Measurements from ENCODE around the gene PAXIP1. TPM values are rescaled to one million over a fixed set of nuclear protein-coding genes. Genes with fewer than 3 reads are reported as not detected.

The PAXIP1 gene
- total RNA-seq, 1 experiment from 2014 or later: 32.6 TPM

DNA sequence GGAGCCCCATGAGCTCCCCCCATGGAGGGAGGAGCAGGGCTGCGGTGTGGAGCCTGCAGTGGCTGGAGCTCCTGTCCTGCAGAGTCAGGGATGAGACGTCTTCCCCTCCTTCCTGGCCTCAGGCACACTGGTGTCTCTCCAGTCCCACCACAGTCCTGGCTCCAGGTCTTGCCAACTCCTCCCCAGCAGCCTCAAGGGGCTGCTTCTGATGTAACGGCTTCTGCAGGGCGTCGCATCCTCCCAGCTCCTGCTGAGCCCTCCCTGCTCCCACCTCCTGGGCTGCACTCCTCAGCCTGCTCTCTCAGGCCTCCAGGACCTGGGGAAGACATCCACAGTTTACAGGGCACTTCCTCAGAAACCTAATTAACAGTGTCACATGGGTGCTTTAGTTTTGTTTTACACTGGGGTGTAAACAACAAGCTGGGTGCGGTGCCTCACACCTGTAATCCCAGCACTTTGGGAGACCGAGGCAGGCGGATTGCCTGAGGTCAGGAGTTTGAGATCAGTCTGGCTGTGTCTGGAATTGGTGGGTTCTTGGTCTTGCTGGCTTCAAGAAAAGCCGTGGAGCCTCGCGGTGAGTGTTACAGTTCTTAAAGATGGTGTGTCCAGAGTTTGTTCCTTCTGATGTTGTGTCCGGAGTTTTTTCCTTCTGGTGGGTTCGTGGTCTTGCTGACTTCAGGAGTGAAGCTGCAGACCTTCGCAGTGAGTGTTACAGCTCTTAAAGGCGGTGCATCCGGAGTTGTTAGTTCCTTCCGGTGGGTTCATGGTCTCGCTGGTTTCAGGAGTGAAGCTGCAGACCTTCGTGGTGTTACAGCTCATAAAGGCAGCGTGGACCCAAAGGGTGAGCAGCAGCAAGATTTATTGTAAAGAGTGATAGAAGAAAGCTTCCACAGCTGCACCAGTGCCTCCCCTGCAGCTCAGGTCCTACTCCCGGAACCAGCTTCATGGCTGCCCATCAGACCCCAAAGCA, 95.0 kb downstream of the PAXIP1 start:
- Histone ChIP-seq H4K5ac (ENCODE audit: insufficient read length, low read depth, low read length) (no peak overlapping the region), H2BK120ac (ENCODE audit: low read depth, low read length, poor library complexity, severe bottlenecking) (no peak overlapping the region), H3K9ac (ENCODE audit: extremely low read depth, insufficient read length, low read length) (no peak overlapping the region), H3K79me2 (ENCODE audit: insufficient read depth, low read length) (no peaks in the 10 kb centered on the region), H3K18ac (ENCODE audit: insufficient read length, low read depth, low read length) (no peak overlapping the region), H4K91ac (ENCODE audit: insufficient read length, low read depth, low read length) (no peak overlapping the region), H3K9me3 (ENCODE audit: control insufficient read depth, low read depth, low read length) (no peaks in the 10 kb centered on the region), H2AFZ (ENCODE audit: low read length) (no peak overlapping the region), H3T11ph (ENCODE audit: low read length) (no peak overlapping the region), H3K56ac (ENCODE audit: insufficient read length, low read depth, low read length) (no peak overlapping the region), H3K79me1 (ENCODE audit: insufficient read depth, low read depth, low read length, poor library complexity, severe bottlenecking) (no peaks in the 10 kb centered on the region), H2BK12ac (ENCODE audit: insufficient read length, low read depth, low read length) (no peak overlapping the region), H4K20me1 (ENCODE audit: control insufficient read depth, insufficient read depth, insufficient read length) (no peaks in the 10 kb centered on the region), H2BK15ac (ENCODE audit: low read depth, low read length) (no peak overlapping the region), H4K8ac (replicated peaks; ENCODE audit: insufficient read length, low read depth, low read length) (no peak overlapping the region), H3K4me2 (ENCODE audit: insufficient read depth, insufficient read length, low read length) (no peak overlapping the region), H3K4ac (ENCODE audit: low read depth, low read length) (no peak overlapping the region), H3K4me1 (ENCODE audit: insufficient read depth, low read length) (no peaks in the 10 kb centered on the region), H3K27me3 (ENCODE audit: insufficient read depth, low read length) (no peaks in the 10 kb centered on the region), H3K14ac (ENCODE audit: insufficient read depth, low read length) (no peak overlapping the region), H3K27ac (ENCODE audit: insufficient read length, low read depth, low read length) (no peak overlapping the region), H2BK20ac (ENCODE audit: low read depth, low read length, poor library complexity, severe bottlenecking) (no peak overlapping the region), H2BK5ac (ENCODE audit: insufficient read length, low read length) (no peak overlapping the region), H3K23ac (ENCODE audit: insufficient read length, low read depth, low read length) (no peak overlapping the region), H3K23me2 (ENCODE audit: insufficient read length, low read depth, low read length, poor library complexity, severe bottlenecking) (no peaks in the 10 kb centered on the region), H2AK5ac (ENCODE audit: insufficient read length, low read length) (no peak overlapping the region)
- whole genome bisulfite sequencing (ENCODE audit: extremely low coverage, insufficient read length, low lambda C conversion rate): no CpG with 5 or more reads among the region's 21 CpGs
- peaks cover 3% of the 10 kb centered on the region in 2 experiments; a peak in 3 of 4 replicates for H3K4me1 Mint-ChIP-seq
- TF ChIP-seq, protein P1, sequence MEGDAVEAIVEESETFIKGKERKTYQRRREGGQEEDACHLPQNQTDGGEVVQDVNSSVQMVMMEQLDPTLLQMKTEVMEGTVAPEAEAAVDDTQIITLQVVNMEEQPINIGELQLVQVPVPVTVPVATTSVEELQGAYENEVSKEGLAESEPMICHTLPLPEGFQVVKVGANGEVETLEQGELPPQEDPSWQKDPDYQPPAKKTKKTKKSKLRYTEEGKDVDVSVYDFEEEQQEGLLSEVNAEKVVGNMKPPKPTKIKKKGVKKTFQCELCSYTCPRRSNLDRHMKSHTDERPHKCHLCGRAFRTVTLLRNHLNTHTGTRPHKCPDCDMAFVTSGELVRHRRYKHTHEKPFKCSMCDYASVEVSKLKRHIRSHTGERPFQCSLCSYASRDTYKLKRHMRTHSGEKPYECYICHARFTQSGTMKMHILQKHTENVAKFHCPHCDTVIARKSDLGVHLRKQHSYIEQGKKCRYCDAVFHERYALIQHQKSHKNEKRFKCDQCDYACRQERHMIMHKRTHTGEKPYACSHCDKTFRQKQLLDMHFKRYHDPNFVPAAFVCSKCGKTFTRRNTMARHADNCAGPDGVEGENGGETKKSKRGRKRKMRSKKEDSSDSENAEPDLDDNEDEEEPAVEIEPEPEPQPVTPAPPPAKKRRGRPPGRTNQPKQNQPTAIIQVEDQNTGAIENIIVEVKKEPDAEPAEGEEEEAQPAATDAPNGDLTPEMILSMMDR (conservative IDR thresholded peaks at IDR 0.05): no peak
- no peak overlapping the region for H3K4me3 Mint-ChIP-seq
- DNase-seq: no peak
- no peak overlapping the region; a peak in 1 of 7 replicates for H3K27ac Mint-ChIP-seq
- H3K27me3 Mint-ChIP-seq (ENCODE audit: low read depth): peaks cover 16% of the 10 kb centered on the region
- peaks cover 0 to 18% (median 8%) of the 10 kb centered on the region in 3 experiments; a peak in 6 of 7 replicates for H3K36me3 Mint-ChIP-seq (ENCODE audit: insufficient read depth in 1 of 3, low read depth in 3 of 3)
- H3K9me3 Mint-ChIP-seq: peaks cover 31 to 38% of the 10 kb centered on the region in 2 experiments
